HG02943 (cell line): Measurements from ENCODE around the gene MANSC1.
"Not testable (repeated sequence)": the region's sequence is repeated elsewhere in the genome, so short reads cannot be mapped to it uniquely, and the experiment has no call there.

Experiments used
- ATAC-seq: cut with Tn5 transposase; IDR thresholded peaks from one replicate; pipeline ENCODE4 v1.9.1; 2021; ENCODE audit warnings: mild to moderate bottlenecking, low read depth, moderate library complexity; ENCODE audit not compliant: unreplicated experiment

MANSC1 gene

DNA sequence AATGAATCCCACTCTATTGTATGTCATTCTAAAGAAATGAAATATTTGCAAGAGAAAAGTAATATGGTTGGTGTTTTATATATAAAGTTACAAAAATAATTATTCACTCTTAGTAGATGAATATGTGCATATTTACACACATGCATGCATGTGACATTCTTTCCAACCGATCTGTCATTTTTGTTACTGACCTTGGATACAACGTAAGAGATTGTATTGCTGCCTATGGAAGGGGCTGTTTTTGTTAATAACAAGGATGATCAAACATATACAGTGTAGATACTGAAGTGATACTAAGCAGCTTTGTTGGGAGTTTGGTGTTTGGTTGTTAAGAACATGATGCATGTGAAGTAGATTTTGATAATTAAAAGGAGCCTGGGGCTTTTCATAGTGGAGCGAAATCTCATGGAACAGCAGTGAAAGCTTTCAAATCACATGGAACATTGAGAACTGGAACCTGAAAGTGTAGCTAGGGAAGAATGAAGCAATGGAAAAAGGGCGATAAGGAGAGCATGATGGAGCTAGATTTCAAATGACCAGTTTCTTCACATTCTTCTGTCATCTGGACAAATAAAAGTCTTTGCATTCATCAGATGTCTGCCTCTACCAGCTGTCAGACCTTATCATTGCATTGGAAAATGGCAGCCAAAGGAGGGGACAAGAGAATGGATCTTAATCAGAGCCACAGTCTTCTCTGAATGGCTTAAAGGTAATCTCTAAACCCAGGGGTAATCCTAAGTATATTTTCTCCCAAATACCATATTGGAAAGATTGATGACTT lies 16.8 kb upstream of the MANSC1 start:
- ATAC-seq, result no peak

DNA sequence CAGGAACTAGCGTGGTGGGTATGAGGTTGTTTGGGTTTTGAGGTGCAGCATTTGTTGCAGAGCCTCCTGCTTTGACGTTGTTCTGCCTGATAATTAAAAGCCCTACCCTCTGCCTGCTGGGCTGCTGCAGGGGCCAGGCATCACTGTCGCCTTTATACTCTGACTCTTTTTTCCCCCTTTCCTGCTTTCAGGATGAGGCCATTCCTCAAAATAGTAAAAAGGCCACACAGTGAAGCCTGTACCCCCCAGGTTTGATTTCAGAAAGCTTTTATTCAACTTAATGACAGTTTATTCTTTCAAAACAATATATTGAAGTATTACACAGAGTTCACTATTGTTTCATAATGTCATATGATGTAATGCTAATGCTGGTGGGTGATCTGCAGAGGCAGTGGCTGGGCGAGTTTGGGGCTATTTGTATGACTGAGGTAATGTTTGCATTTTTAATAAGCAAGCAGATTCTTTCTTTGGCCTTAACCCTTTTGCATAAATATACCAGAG lies 15.9 kb upstream of the MANSC1 start:
- no peak for ATAC-seq

DNA sequence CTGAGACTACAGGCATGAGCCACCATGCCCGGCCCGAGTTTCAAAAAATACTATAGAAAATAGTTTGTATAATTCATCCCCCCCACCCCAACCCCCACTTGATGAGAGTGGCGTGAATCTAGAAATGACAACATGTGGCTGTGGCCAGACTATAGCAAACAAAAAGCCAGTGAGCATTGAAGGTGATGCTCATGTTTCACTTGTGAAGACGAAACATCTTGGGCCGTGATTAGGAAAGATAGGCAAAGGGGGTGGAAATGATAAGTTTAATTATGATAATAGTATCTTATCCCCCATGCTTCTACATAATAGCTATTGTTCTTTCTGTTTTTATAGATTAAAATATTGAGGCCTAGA lies 15.4 kb upstream of the MANSC1 start:
- no peak for ATAC-seq

DNA sequence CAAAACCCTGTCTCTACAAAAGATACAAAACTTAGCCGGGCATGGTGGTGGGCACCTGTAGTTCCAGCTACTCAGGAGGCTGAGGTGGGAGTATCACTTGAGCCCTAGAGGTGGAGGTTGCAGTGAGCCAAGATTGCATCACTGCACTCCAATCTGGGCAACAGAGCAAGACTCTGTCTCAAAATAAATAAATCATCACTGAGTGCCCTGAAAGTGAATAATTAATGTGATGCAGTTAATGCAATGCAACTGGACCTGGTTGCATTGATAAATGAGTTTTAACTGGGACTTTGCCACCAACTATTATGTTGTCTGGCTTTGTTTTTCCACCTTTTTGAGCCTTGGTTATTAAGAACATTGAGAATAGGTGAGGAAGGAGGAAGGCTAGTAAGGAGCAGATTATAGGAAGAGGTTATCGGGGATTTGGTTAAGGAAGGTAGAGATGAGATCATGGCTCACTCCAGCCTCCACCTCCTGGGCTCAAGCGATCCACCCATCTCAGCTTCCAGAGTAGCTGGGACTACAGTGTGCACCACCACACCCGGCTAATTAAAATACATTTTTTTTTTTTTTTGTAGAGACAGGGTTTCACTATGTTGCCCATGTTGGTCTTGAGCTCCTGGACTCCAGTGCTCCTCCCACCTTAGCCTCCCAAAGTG lies 14.9 kb upstream of the MANSC1 start:
- no peak for ATAC-seq

DNA sequence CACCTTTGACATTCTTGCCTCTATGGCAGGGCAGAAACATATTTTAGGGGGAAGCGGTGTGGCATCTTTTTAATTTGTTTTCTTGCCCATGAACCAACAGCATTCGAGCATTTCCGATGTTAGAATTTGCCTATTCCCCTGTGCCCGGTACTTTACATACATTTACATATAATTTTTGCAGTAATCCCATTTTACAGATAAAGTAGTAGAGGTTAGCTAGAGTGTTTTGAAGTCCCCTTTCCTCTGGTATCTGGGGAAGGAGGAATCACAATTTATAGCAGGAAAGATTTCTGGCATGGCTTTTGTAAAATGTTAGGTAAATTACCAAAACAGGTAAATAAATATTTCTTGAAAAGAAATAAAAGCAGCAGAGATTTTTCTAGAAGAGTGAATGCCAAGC lies 8.5 kb upstream of the MANSC1 start:
- ATAC-seq, result no peak

DNA sequence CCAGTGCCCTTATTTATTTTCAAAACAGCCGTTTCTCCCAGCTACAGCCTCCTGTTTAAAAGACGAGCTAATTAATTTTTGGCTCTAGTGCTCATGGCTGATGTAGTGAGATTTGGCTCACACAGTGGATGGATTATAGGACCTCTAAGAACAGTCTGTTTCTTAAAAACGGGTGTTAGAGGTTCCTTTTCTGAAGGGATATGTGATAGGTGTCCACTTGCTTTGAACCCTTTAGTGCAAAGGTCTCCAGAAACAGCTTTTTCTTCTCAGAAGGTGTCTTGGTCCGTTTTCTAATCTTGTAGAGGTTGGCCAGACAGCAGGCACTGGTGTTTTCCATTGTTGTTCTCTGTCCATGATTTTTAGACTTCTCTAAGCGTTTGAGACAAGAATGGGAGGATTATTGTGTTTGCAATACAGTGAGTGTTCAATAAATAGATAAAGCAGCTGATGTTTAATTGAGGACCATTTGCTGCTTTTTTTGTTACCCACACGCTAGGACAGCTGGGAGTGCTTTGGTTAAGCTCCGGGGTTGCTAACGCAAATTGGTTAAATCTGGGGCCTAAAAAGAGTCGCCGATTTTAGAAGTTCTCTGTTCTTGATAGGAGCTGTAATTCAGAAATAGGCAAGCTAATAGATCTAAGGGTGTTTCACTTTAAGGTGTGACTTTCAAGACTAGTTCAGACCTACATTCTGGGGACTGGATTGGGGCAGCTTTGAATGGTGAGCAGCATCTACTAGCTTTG lies 7.8 kb upstream of the MANSC1 start:
- peak; percentile 3 for ATAC-seq

DNA sequence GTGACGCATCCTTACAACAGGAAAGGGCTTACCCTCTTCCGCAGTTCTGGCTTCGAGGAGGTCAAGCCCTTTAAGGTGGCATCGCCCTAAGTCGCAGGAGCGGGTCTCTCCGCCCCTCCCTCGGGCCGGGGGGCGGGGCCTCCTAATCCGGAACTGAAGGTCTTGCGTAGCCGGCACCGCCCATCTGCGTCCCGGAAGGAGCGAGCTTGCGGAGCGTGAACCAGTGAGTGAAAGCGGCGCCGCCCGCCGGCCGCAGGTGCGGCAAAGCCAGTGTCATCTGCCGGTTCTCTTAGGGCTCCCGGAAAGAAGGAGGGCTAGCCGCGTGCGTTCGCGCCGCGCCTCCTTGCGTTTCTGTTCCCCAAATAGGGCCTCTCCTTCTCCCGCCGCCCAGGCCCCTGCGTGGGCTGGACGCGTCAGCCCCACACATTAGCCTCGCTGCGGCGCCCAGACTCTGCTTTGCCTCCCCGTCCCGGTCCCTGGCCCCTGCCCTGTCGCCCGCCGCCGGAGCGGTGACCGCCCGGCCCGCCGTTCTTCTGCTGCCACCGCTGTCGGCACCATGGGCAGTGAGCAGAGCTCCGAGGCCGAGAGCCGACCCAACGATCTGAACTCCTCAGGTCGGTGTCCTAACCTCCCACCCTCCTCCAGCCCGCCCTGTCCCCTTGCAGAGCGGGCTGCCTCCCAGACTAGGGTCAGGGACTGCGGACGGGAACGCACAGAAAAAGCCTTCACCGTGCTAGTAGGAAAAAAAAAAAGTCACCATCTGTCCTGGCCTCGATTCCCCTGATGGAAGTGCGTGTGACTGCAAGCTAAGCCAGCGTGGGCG lies 7.1 kb upstream of the MANSC1 start, which contains the start of gene BORCS5:
BORCS5 (plus strand) TSS at position 183 of the 823 bp plus-strand sequence; CDS start at position 557, 374 bp downstream.
- peak; percentile 84 for ATAC-seq

DNA sequence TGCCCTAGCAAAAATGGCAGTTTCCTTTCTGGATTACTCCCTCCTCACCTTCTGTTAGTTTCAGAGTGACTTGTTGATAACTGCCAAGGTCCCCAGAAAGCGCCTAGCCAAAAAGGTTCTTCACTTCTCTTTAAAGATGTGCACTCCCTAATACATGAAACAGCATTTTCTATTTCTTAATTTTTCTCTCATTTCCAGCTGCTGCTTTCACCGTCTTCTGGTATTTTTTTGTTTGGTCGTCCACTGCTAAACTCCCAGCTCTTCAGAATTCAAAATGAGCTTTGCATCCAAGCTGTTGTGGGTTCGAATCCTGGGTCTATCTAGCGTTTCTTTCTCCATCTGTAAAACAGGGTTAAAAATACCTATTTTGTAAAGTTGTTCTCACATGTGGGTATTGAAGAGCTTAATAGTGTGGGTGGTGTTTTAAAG lies 6.4 kb upstream of the MANSC1 start:
- ATAC-seq, result no peak

DNA sequence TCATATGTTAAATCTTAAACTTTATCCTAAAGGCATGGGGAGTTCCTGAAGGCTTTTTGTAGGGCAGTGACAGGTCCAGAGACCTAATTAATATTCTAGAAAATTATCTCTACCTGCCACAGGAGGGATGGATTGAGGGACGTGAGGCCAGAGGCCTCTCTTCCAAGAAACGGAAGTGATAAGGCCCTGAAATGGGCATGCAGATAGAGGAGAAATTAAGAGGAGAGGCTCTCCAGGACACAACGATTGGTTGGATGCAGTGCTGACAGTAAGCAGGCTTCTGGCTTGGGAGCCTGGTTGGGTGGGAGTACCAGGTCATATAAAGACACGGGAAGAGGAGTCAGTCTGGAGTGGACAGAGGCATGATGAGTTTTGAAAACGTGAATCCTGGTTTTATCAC lies 3.8 kb upstream of the MANSC1 start:
- no peak for ATAC-seq

DNA sequence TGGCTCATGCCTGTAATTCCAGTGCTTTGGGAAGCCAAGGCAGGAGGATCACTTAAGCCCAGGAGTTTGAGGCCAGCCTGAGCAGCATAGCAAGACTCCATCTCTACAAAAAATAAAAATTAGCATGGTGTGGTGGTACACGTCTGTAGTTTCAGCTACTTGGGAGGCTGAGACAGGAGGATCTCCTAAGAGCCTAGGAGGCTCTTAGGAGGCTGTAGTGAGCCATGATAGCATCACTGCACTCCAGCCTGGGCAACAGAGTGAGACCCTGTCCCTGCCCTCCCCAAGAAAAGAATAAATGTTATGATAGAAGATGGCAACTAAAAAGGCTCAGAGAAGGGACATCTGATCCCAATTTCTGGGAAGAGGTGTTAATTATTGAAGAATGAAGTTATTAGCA lies 3.2 kb upstream of the MANSC1 start:
- ATAC-seq, result no peak

DNA sequence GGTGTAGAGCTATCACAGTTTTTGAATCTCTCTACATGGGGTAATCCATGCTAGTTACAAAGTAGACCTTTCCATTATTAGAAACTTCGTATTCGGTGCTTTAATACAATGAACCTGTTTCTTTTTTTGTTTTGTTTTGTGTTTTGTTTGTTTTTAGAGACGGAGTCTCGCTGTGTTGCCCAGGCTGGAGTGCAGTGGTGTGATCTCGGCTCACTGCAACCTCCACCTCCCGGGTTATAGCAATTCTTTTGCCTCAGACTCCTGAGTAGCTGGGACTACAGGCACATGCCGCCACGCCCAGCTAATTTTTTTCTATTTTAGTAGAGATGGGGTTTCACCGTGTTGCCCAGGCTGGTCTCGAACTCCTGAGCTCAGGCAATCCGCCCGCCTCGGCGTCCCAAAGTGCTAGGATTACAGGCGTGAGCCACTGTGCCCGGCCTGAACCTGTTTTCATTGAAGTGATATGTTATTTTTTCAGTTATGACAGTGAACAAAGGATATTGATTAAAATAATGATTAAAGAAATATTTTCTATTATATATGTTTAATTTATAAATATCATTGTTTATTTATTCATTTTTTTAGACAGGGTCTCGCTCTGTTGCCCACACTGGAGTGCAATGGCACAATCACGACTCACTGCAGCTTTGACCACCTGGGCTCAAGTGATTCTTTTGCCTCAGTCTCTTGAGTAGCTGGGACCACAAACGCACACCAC lies 1.6 kb upstream of the MANSC1 start:
- ATAC-seq, result not testable (repeated sequence)

DNA sequence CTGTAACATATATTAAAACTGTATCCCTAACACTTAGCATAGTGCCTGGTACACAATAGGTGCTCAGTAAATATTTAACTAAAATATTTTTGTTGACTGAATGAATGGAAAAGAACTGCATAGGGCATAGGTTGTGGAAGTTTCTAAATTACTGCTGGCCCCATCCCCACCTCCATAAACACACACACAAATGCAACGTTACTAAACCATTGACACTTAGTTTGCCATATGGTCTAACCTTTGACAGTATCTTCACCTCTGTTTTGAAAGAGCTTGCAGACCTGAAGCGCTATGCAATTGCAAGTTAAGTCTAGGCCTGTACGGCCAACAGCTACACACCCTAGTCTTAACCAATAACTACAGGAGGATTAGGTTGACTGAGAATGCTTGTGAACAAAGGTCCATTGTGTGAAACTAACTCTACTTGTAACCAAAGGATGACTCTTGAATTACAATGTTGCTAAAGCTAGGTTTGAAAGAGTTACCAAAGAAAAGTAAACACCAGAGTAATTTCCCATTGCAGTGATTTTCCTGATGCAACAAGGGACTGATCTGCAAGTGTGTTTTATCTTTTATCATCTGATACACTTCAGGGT lies 924 bp upstream of the MANSC1 start:
- ATAC-seq, result no peak

DNA sequence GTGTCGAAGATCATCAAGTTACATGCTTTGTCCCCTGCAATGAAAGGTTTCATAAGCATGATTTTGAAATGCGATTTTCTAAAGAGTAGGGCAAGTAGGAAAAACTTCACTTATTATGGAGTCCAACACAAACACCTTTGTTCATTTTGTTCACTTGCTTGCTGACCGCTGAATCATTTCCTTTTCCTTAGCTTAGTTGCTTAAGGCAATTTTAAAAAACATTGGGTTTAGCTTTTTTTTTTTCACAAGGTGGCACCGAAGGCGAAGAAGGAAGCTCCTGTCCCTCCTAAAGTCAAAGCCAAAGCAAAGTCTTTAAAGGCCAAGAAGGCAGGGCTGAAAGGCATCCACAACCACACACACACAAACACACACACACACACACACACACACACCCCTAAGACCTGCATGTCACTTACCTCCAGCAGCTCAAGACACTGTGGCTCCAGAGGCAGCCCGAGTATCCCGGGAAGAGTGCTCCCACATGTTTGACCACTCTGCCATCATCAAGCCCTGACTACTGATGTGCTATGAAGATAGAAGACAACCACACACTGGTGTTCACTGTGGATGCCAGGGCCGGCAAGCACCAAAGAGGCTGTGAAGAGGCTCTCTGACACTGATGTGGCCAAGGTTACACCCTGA lies 11.4 kb downstream of the MANSC1 start:
- no peak for ATAC-seq

DNA sequence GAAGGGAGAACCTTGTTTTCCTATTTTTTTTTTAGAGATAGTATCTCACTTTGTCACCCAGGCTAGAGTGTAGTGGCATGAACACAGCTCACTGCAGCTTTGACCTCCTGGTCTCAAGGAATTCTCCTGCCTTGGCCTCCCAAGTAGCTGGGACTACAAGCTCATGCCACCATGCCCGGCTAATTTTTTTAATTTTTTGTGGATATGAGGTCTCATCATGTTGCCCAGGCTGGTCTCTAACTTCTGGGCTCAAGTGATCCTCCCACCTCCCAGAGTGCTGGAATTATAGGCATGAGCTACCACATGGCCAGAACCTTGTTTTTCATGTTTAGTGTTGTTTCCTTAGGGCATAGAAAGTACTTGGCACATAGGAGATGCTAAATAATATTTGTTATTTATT lies 13.5 kb downstream of the MANSC1 start:
- ATAC-seq, result no peak

DNA sequence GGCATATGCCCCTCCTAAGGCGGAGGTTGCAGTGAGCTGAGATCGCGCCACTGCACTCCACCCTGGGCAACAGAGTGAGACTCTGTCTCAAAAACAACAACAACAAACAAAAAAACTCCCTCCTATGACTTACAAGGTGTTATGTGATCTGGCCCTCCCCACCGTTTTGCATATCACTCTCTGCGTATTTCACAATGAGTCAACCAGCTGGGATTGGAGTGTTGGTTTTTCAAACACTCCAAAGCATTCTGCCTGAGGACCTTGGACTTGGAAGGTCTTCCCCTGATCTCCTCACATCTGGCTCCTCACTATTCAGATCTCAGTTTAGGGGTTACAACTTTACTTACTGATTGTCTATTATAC lies 14.0 kb downstream of the MANSC1 start:
- ATAC-seq, result no peak

DNA sequence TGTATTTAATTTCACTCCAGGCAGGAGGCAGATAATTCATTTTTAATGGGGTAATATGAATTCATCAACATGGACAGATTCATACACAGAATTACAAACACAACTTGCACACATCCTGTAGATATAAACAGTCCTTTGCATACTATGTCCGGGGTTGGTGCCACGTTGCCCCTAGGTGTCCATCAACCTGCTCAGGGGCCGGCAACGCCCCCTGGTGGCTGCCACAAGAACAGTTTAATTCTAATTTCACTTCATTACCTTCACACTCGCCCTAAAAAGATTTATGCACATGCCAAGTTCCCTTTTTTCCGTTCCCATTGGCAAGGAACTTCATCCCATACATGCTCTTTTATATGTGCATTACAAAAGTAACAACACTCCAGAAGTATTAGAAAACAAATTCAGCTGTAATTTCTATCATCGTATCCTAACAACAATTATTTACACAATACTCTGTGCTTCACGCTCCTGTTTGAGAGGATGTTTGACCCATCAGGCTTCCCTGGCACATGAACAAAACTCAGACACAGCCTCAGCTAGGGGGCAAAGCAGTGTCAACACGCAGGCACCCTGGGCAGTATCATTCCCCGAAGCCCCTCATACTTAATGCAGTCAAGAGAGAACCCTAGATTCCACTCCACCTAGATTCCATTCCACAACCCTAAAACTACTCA lies 15.5 kb downstream of the MANSC1 start:
- peak; percentile 57 for ATAC-seq

DNA sequence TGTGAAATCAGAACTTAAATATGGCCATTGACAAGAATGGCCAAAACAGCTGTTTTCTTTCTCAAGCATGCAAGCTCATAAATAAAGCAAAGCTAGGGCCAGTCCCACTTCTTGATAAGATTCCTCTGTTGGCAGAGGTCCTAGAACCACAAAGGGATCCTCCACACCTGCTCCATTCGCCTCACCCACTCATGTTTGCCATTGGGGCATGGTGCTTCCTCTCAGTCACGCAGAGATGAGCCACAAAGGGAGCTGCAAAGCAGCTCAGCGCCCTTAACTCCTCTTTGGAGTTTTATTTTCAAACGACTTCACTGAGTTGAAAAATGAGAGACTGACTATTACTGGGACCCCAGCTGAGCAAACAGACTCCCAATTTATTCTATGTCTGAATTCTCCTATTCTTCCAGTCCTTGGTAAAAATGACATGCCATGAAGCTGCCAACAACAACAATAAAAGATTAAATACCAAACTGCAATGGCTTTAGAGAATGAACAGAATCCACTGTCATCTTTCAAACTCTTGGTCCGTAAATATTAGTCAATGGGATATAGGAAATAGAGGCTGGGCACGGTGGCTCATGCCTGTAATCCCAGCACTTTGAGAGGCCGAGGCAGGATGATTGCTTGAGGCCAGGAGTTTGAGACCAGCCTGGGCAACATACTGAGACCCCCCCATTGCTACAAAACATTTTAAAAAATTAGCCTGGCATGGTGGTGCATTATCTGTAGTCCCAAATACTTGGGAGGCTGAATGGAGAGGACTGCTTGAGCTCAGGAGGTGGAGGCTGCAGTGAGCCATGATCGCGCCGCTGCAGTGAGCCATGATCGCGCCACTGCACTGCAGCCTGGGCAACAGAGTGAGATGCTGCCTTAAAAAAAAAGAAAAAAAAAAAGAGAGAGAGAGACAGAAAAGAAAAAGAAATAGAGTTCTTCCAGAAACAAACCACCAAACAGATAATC lies 16.4 kb downstream of the MANSC1 start:
- ATAC-seq, result no peak
